ENCODE results near the gene OGFR.

The OGFR gene

DNA sequence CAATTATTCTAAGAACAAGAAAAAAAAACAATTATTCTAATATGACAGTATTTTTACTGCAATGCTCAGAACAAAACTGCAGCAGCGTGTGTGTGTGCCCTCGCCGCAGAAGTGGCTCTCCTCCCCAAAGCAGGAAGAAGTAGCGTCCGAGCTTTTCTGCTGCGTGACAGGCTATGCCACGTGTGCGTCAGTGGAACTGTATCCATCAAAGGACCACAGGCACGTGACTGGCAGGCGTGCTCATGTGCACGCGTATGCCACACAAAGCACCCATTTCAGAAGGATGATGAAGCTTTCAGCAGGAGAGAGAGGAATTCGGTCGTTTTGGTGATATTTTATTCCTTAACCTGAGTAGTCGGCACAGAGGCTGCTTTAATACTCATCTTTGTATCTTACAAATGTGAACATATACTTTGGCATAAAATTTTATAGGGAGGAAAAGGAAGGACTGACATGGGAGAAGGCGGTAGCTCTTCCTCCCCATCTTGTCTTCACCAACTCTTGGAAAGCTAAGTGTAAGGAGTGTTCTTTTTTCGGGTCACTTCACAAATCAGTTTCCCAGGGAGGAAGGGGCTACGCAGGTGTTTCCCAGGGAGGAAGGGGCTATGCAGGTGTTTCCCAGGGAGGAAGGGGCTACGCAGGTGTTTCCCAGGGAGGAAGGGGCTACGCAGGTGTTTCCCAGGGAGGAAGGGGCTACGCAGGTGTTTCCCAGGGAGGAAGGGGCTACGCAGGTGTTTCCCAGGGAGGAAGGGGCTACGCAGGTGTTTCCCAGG is 53.6 kb downstream of the OGFR start:
- TF ChIP-seq, protein P1, sequence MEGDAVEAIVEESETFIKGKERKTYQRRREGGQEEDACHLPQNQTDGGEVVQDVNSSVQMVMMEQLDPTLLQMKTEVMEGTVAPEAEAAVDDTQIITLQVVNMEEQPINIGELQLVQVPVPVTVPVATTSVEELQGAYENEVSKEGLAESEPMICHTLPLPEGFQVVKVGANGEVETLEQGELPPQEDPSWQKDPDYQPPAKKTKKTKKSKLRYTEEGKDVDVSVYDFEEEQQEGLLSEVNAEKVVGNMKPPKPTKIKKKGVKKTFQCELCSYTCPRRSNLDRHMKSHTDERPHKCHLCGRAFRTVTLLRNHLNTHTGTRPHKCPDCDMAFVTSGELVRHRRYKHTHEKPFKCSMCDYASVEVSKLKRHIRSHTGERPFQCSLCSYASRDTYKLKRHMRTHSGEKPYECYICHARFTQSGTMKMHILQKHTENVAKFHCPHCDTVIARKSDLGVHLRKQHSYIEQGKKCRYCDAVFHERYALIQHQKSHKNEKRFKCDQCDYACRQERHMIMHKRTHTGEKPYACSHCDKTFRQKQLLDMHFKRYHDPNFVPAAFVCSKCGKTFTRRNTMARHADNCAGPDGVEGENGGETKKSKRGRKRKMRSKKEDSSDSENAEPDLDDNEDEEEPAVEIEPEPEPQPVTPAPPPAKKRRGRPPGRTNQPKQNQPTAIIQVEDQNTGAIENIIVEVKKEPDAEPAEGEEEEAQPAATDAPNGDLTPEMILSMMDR (IDR thresholded peaks at IDR 0.05; ENCODE audit: insufficient read depth, low read depth, low read length, missing control alignments), result no peak
- H3K4me3 ChIP-seq (ENCODE audit: low read length), result no peak overlapping the region
- DNase-seq (ENCODE audit: low read depth), result no peak

DNA sequence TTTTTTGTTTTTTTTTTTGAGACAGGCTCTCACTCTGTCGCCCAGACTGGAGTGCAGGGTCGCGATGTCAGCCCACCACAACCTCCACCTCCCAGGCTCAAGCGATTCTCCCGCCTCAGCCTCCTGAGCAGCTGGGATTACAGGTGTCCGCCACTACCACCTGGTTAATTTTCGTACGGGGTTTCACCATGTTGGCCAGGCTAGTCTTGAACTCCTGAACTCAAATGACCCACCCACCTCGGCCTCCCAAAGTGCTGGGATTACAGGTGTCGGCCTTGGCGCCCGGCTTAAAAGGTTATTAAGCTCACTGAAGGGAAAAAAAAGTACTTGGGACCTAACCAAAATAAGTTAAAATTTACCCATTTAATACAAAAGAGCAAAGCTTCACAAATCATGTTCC is 55.1 kb downstream of the OGFR start:
- TF ChIP-seq, protein P1 (IDR thresholded peaks at IDR 0.05; ENCODE audit: insufficient read depth, low read depth, low read length, missing control alignments), result no peak
- no peak overlapping the region for H3K4me3 ChIP-seq (ENCODE audit: low read length)
- DNase-seq (ENCODE audit: low read depth), result no peak

DNA sequence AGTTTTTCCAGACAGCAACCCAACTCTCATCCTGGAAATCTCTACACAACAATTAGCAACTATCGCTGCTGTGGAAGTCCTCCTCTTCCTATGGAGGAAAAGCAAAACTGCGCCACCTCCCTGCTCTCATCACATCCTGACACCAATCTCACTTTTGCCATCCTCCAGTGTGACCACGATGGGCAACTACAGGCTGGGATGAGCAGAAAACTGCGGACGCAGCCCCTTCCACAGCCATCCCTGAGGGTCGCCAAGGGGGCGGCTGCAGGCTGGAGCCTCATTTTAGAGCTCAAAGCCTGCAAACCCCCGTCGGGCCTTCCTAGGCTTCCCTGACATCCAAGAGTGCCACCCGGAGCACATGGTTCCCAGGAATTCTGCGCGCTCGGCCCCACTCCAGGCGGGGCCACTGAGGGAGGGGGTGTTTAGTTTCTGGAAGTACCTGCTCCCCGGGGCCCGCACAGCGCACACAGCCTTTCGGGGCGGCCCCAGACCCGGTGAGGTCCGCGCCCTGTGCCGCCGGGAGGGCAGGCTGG is 55.8 kb downstream of the OGFR start:
- DNase-seq (ENCODE audit: low read depth), result peak; percentile 50
- H3K4me3 ChIP-seq (ENCODE audit: low read length), result peak overlapping the region; percentile 54
- TF ChIP-seq, protein P1 (IDR thresholded peaks at IDR 0.05; ENCODE audit: insufficient read depth, low read depth, low read length, missing control alignments), result peak; percentile 31

DNA sequence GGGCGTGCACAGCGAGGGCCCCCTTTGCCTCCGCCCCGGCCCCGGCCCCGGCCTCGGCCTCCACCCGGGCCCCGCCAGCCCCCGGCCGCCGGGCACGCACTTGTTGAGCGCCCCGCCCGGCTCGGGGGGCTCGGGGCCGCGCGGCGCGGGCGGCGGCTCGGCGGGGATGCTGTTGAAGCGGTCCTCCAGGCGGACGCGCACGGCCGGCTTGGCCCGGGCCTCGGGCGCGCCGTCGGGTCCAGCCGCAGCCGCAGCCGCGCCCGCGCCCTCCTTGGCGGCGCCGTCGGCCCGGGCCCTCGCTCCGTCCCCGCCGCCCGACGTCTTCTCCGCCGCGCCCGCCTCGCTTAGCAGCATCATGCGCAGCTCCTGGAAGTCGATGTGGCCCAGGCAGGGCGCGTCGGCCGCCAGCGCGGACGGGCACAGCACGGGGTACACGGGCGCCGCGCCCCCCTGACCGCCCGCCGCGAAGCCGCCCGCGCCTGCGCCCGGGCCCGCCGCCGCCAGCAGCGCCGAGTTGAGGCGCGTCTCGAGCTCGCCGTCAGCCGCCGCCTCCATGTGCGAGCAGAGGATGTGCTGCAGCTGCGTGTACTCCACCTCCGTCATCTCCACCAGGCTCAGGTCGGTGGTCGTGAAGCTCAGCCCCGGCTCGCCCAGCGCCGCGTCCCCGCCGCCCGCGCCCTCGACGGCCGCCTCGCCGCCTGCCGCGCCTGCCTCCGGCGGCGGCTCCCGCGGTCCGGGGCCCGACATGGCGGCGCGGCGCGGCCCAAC is 56.5 kb downstream of the OGFR start:
- DNase-seq (ENCODE audit: low read depth), result peak; percentile 38
- TF ChIP-seq, protein P1 (IDR thresholded peaks at IDR 0.05; ENCODE audit: insufficient read depth, low read depth, low read length, missing control alignments), result no peak
- H3K4me3 ChIP-seq (ENCODE audit: low read length), result peak overlapping the region; percentile 54

GRCh38 chr20:62861726-62862336 is 57.2 kb downstream of the OGFR start, which contains the start of gene TCFL5:
Gene TCFL5, minus strand, starts transcription at chr20:62861822. Its CDS starts 152 bp downstream, at chr20:62861670.
- peak; percentile 89 for DNase-seq (ENCODE audit: low read depth)
- TF ChIP-seq, protein P1 (IDR thresholded peaks at IDR 0.05; ENCODE audit: insufficient read depth, low read depth, low read length, missing control alignments), result no peak
- peak within 1 kb of the TSS; percentile 54 for H3K4me3 ChIP-seq (ENCODE audit: low read length)

Data from epithelial cell of esophagus (primary cell).